Activated CD4-positive, alpha-beta T cell treated with anti-CD3 and anti-CD28 coated beads for 36 hours (primary cell): ENCODE measurements around the gene CDKN2D. TPM values are rescaled to one million over a fixed set of nuclear protein-coding genes. Genes with fewer than 3 reads are reported as not detected.

Source experiments
- ATAC-seq: fragments of 200-7000 bp; cut with Tn5 transposase; one replicate; pipeline ENCODE4 v1.10.0; 2021; ENCODE audit warnings: mild to moderate bottlenecking, moderate library complexity
- CTCF ChIA-PET: fragments of 350-600 bp; sonication (Branson Sonifier 250); formaldehyde crosslinking; loops from one replicate; lab custom pipeline; 2021; ENCODE audit warnings: antibody characterized with exemption; lab: Charles Lee
- POLR2A ChIA-PET: fragments of 350-600 bp; sonication (Branson Sonifier 250); formaldehyde crosslinking; loops from one replicate; lab custom pipeline; 2021; ENCODE audit warnings: antibody characterized with exemption, inconsistent platforms; lab: Charles Lee
- DNase-seq: peaks from one replicate; pipeline ENCODE4 v3.0.0-alpha.2; 2020
- H3K27ac Mint-ChIP-seq: one replicate; pipeline ENCODE4 v1.8.0; 2021; ENCODE audit warnings: mixed read lengths
- H3K27me3 Mint-ChIP-seq: one replicate; pipeline ENCODE4 v1.8.0; 2021; ENCODE audit warnings: mixed read lengths
- H3K36me3 Mint-ChIP-seq: one replicate; pipeline ENCODE4 v1.8.0; 2021; ENCODE audit warnings: low read depth, mixed read lengths
- H3K4me1 Mint-ChIP-seq: one replicate; pipeline ENCODE4 v1.8.0; 2021; ENCODE audit warnings: mixed read lengths
- H3K4me3 Mint-ChIP-seq: one replicate; pipeline ENCODE4 v1.8.0; 2021; ENCODE audit warnings: mild to moderate bottlenecking, moderate library complexity, mixed read lengths
- H3K9me3 Mint-ChIP-seq: one replicate; pipeline ENCODE4 v1.8.0; 2021; ENCODE audit warnings: low read depth, mixed read lengths
- intact Hi-C, 2 experiments: fragments of 100-400 bp; cut with DNase I in 1 of 2; cut with micrococcal nuclease in 1 of 2; formaldehyde crosslinking; loops; one replicate each; pipeline versions ENCODE4 v1.14.2 to v1.15.1; 2022 to 2024; cut with DNase I, micrococcal nuclease
- total RNA-seq, 2 experiments: library from RNA; stranded (reverse); gene quantifications; one replicate each; pipeline ENCODE4 v1.2.3, GENCODE V29; 2021

Gene CDKN2D
- total RNA-seq, 2 experiments from 2014 or later: 39.2 to 50.3 TPM

DNA sequence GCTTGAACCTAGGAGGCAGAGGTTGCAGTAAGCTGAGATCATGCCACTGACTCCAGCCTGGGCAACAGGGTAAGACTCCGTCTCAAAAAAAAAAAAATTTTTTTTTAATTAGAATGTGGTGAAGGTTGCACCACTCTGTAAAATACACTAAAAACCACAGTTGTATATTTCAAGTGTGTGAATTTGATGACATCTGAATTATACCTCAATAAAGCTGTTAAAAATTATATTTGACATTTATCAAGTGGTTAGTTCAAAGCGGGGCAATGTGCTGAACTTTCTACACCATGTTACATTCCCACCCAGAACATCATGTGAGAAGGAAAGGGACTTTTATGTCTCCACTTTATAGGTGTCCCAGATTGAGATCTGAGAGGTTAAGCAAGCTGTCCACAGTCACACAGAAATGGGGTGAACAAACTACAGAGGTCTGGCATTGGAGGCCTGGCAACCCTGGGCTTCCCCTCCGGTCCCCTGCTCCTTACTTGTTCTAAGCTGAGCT is 45.6 kb downstream of the CDKN2D start:
- Mint-ChIP-seq H3K27me3 (peaks cover 16% of the 10 kb centered on the region), H3K36me3 (no peaks in the 10 kb centered on the region), H3K4me1 (peaks cover 13% of the 10 kb centered on the region), H3K9me3 (no peaks in the 10 kb centered on the region), H3K27ac (no peak overlapping the region), H3K4me3 (no peak overlapping the region)
- ChIA-PET POLR2A (interaction anchor here (0.6 kb wide), 1 partner anchor 49 kb away, joined by 3 read pairs; no protein-coding TSS in a partner anchor), CTCF (interaction anchor here (0.8 to 1.3 kb wide), 5 partner anchors 13 to 180 kb away, joined by 3 to 4 read pairs (median 3); no protein-coding TSS in a partner anchor)
- intact Hi-C loops: no loop called here
- ATAC-seq (no peak), DNase-seq (no peak)

DNA sequence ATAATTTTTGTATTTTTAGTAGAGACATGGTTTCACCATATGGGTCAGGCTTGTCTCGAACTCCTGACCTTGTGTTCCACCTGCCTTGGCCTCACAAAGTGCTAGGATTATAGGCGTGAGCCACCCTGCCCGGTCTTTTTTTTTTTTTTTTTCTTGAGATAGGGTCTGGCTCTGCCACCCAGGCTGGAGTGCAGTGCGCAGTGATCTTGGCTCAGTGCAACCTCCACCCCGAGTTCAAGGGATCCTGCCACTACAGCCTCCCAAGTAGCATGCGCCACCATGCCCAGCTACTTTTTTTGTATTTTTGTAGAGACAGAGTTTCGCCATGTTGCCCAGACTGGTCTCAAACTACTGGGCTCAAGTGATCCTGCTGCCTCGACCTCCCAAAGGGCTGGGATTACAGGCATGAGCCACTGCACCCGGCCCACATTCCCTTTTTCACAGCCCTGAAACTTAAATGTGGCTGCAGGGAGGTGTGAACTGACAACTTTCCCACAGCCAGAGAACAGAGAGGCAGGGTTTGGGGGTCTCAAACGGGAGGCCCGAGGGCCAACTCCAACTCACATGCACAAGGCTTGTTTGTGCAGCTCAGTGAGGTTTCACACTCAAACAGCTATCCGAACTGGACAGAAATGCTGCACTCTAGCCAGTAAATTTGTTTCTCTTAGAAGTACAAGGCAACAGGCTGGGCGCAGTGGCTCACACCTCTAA is 47.2 kb downstream of the CDKN2D start:
- DNase-seq (no peak), ATAC-seq (no peak)
- Mint-ChIP-seq H3K9me3 (no peaks in the 10 kb centered on the region), H3K27ac (no peak overlapping the region), H3K27me3 (peaks cover 23% of the 10 kb centered on the region), H3K36me3 (no peaks in the 10 kb centered on the region), H3K4me3 (no peak overlapping the region), H3K4me1 (peaks cover 19% of the 10 kb centered on the region)
- ChIA-PET POLR2A (no interaction called here), CTCF (interaction anchor here (0.6 kb wide), 1 partner anchor 12 kb away, joined by 3 read pairs; no protein-coding TSS in a partner anchor)
- intact Hi-C loops: no loop called here

DNA sequence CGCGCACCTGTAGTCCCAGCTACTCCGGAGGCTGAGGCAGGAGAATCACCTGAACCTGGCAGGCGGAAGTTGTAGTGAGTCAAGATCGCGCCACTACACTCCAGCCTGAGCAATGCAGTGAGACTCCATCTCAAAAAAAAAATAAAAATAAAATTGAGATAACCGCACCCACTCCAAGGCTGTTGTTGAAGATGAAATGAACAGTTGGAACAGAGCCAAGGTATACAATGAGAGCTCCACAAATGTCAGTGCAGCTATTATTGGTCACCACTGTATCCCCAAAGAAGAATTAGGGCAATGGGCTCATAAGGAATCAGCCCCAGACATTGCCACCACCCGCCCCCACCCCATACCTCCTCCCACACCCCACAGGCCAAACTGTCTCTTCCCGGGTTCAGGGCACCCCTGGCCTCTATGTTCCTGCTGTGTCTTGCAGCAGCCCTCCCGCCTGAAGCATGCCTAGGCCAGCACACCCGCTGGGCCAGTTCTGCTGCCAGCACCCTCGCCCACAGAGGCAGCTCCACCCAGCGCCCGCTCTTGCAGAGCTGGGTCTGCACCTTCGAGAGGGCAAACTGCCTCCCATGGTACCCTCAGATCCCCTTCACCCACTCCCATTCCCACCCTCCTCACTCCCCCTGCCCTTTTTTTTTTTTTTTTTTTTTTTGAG is 48.0 kb downstream of the CDKN2D start:
- no peak for DNase-seq
- Mint-ChIP-seq H3K27ac (no peak overlapping the region), H3K36me3 (no peaks in the 10 kb centered on the region), H3K27me3 (peaks cover 30% of the 10 kb centered on the region), H3K4me3 (no peak overlapping the region), H3K4me1 (peaks cover 20% of the 10 kb centered on the region), H3K9me3 (no peaks in the 10 kb centered on the region)
- intact Hi-C loops: no loop called here
- ChIA-PET POLR2A (no interaction called here), CTCF (interaction anchor here (0.9 kb wide), 1 partner anchor 13 kb away, joined by 3 read pairs; no protein-coding TSS in a partner anchor)
- no peak for ATAC-seq

DNA sequence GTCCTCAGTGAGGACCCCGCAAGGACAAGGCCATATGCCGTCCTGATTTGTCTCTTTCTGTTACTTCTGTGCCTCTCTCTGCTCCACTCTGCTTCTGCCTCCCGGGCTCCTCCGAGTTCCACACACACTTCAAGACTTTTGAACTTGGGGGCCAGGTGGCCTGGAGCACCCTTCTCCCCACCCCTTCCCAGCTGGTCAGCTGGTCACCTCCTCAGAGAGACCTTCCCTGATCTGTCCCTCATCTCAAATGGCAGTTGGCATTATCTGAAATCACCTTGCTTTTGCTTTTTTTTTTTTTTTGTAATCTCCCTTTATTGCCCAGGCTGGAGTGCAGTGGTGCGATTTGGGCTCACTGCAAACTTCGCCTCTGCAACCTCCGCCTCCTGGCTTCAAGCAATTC is 49.4 kb downstream of the CDKN2D start:
- ChIA-PET POLR2A (no interaction called here), CTCF (interaction anchor here (0.6 to 0.9 kb wide), 3 partner anchors 11 to 64 kb away, joined by 3 read pairs; no protein-coding TSS in a partner anchor)
- H3K27ac Mint-ChIP-seq: no peak overlapping the region
- no peak for ATAC-seq
- H3K4me3 Mint-ChIP-seq: no peak overlapping the region
- no peaks in the 10 kb centered on the region for H3K36me3 Mint-ChIP-seq
- no peak for DNase-seq
- H3K4me1 Mint-ChIP-seq: peaks cover 21% of the 10 kb centered on the region
- H3K27me3 Mint-ChIP-seq: peaks cover 43% of the 10 kb centered on the region
- intact Hi-C loops: loop anchor here (5.0 to 10.0 kb wide), 2 partner anchors 225 to 227 kb away; no protein-coding TSS in a partner anchor
- H3K9me3 Mint-ChIP-seq: no peaks in the 10 kb centered on the region

DNA sequence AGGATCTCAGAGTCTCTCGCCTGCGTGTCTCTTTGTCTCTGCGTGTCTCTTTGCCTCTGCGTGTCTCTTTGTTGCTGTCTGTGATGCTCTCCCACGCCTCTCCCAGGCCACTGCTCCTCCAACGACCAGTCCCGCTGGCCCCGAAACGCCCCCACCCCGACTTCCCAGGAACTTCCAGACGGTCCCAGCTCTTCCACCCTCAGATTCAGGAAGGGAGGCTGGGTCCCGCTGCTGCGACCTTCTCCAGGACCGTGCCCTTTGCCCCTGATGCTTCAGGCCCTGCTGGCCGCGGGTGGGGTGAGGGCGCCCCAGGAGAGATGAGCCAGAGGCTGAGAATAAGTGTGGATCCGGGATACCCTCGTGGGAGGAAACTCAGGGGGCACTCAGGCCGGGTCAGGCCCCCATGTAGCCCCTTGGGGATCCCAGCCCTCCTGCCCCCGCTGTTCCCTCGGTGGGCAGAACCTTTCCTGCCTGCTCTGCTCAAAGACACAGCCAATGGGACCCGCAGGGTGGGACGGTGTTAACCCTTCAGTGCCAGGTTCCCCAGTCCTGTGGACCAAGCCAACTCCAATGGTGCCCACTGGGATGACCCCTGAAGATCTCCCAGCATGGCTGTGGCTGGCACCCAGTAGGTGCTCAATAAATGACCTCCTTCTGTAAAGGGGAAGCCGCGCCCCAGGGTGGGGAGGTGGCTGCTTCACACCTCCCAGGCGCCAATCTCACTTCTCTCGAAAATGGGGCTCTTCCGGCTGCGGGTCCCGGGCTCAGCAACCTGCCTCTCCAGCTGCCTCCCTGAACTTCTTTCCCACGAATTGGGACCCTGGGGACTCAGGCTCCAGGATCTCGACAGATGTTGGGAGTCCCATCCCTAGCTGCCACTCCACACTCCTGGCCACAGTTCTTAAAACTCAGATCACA is 50.1 kb downstream of the CDKN2D start:
- intact Hi-C loops: loop anchor here (5.0 to 10.0 kb wide), 2 partner anchors 224 to 226 kb away; no protein-coding TSS in a partner anchor
- H3K4me1 Mint-ChIP-seq: peaks cover 24% of the 10 kb centered on the region
- H3K27ac Mint-ChIP-seq: no peak overlapping the region
- peak overlapping the region; percentile 15 for H3K4me3 Mint-ChIP-seq
- no peak for DNase-seq
- ATAC-seq: no peak
- ChIA-PET POLR2A (no interaction called here), CTCF (interaction anchor here (0.6 to 0.7 kb wide), 3 partner anchors 36 to 100 kb away, joined by 3 to 4 read pairs (median 3); no protein-coding TSS in a partner anchor)
- no peaks in the 10 kb centered on the region for H3K9me3 Mint-ChIP-seq
- no peaks in the 10 kb centered on the region for H3K36me3 Mint-ChIP-seq
- H3K27me3 Mint-ChIP-seq: peaks cover 45% of the 10 kb centered on the region

DNA sequence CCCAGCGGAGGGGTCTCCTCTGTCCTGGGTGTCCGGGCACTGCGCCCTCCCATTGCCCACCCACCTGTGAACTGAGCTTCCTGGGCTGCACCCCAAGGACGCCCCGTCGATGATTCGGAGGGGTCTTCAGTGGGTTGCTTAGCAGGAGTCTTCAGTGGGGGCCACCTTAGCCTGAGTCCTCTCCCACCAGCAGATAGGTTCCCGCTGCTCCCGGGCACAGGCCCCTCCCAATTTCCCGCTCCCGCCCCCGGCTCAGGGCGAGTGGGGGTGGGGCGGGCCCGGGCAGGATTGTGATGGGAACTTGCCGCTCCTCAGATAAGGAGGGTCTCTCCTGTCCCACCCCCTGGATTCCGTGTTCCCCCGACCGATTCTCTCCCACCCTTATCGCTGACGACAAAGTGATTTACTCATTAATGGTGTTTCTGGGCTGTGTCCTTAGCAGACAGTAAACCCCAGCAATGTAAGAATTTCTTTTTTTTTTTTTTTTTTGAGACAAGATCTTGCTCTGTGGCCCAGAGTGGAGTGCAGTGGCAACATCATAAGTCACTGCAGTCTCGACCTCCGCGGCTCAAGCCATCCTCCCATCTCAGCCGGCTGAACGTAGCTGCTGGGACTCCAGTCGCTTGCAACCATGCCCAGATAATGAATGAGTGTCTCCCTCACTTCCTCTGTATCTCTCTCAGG is 50.9 kb downstream of the CDKN2D start:
- H3K4me3 Mint-ChIP-seq: peak overlapping the region; percentile 15
- H3K36me3 Mint-ChIP-seq: no peaks in the 10 kb centered on the region
- H3K27ac Mint-ChIP-seq: no peak overlapping the region
- peak; percentile 43 for ATAC-seq
- peaks cover 53% of the 10 kb centered on the region for H3K27me3 Mint-ChIP-seq
- peaks cover 24% of the 10 kb centered on the region for H3K4me1 Mint-ChIP-seq
- CTCF ChIA-PET: interaction anchor here (0.6 to 1.7 kb wide), 6 partner anchors 14 to 200 kb away, joined by 3 to 4 read pairs (median 4); partner anchors contain the start of gene DNM2
- H3K9me3 Mint-ChIP-seq: no peaks in the 10 kb centered on the region
- intact Hi-C loops: loop anchor here (5.0 to 10.0 kb wide), 2 partner anchors 223 to 226 kb away; no protein-coding TSS in a partner anchor
- POLR2A ChIA-PET: no interaction called here
- DNase-seq: no peak

DNA sequence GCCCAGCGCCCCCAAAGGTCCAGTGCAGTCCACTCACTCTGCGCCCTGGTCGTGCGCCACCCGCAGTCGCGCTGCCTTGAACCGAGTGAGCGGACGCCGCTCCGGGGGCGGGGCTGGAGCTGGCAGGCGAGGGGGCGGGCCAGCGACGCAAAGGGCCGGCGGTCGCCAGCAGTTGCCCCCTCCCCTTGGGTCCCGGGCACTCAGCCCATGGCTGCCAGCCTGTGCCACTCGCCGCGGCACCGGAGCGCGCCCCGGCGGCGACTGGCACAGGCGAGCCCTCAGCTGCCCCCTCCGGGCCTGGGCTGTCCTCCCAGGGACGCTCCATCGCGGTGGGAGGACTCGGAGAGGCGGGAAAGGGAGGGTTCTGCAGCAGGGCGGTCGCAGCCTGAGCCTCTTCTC is 51.4 kb downstream of the CDKN2D start, which contains the start of gene S1PR5:
S1PR5 (minus strand) TSS at position 87 of the 399 bp plus-strand sequence. CDS start 2,436 bp downstream, outside the sequence.
- peaks cover 24% of the 10 kb centered on the region for H3K4me1 Mint-ChIP-seq
- H3K9me3 Mint-ChIP-seq: no peaks in the 10 kb centered on the region
- ChIA-PET POLR2A (no interaction called here), CTCF (interaction anchor here (0.6 to 1.7 kb wide), 6 partner anchors 13 to 200 kb away, joined by 3 to 4 read pairs (median 4); partner anchors contain the start of gene DNM2)
- H3K36me3 Mint-ChIP-seq: no peaks in the 10 kb centered on the region
- peak within 1 kb of the TSS; percentile 29 for H3K4me3 Mint-ChIP-seq
- no peak within 1 kb of the TSS for H3K27ac Mint-ChIP-seq
- DNase-seq: no peak
- peaks cover 54% of the 10 kb centered on the region for H3K27me3 Mint-ChIP-seq
- ATAC-seq: no peak
- intact Hi-C loops: loop anchor here (5.0 to 10.0 kb wide), 2 partner anchors 223 to 225 kb away; no protein-coding TSS in a partner anchor

DNA sequence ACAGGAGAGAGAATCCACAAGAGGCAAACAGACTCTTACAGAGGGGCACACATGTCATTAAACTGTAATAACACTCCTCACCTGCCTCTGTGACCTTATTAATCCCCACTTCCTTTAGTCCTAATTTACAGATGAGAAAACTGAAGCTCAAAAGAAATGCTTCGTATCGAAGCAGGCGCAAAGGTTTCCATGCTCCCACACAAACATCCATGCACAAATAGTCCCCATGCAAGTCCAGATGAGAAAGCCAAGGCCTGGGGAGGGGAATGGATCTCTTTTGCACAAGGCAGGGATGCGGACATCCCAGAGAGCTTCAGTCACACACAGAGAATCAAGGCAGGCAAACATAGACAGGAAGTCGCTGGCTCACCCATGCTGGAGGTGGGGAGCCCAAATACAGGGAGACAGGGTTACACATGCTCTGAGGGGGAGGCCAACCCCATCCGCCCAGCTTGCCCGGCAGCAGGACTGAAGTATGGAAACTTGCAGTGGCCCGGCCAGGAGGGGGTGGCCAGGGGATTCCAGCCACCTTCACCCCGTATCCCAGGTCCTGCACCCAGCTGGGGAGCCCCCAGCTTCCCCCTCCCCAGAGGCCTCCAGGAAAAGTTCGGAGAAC is 52.0 kb downstream of the CDKN2D start:
- peaks cover 54% of the 10 kb centered on the region for H3K27me3 Mint-ChIP-seq
- H3K4me3 Mint-ChIP-seq: peak overlapping the region; percentile 29
- no peak overlapping the region for H3K27ac Mint-ChIP-seq
- ATAC-seq (no peak), DNase-seq (no peak)
- H3K36me3 Mint-ChIP-seq: no peaks in the 10 kb centered on the region
- ChIA-PET CTCF (interaction anchor here (0.5 to 1.7 kb wide), 6 partner anchors 13 to 102 kb away, joined by 3 to 4 read pairs (median 4); no protein-coding TSS in a partner anchor), POLR2A (no interaction called here)
- no peaks in the 10 kb centered on the region for H3K9me3 Mint-ChIP-seq
- intact Hi-C loops: loop anchor here (5.0 to 10.0 kb wide), 2 partner anchors 222 to 224 kb away; no protein-coding TSS in a partner anchor
- peaks cover 24% of the 10 kb centered on the region for H3K4me1 Mint-ChIP-seq
